ENCODE results near the gene PARS2.

DNA sequence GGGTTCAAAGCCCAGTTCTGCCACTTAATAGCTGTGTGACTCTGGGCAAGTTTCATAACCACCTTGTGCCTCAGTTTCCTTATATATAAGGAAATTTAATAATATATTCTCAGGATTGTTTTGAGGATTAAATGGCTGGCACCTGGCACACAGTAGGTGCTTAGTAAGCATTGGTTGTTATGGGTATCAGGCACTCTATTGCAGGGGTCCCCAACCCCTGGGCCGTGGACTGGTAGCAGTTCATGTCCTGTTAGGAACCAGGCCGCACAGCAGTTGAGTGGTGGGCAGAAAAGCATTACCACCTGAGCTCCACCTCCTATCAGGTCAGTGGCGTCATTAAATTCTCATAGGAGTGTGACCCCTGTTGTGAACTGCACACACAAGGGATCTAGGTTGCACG is 18.5 kb downstream of the PARS2 start:
- TF ChIP-seq, protein P1, sequence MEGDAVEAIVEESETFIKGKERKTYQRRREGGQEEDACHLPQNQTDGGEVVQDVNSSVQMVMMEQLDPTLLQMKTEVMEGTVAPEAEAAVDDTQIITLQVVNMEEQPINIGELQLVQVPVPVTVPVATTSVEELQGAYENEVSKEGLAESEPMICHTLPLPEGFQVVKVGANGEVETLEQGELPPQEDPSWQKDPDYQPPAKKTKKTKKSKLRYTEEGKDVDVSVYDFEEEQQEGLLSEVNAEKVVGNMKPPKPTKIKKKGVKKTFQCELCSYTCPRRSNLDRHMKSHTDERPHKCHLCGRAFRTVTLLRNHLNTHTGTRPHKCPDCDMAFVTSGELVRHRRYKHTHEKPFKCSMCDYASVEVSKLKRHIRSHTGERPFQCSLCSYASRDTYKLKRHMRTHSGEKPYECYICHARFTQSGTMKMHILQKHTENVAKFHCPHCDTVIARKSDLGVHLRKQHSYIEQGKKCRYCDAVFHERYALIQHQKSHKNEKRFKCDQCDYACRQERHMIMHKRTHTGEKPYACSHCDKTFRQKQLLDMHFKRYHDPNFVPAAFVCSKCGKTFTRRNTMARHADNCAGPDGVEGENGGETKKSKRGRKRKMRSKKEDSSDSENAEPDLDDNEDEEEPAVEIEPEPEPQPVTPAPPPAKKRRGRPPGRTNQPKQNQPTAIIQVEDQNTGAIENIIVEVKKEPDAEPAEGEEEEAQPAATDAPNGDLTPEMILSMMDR (IDR thresholded peaks at IDR 0.05 in 8 of 11, conservative IDR thresholded peaks at IDR 0.05 in 3 of 11) = no peak
- no peak for TF ChIP-seq POLR2A (IDR thresholded peaks at IDR 0.05)
- TF ChIP-seq POLR2AphosphoS5 (IDR thresholded peaks at IDR 0.05) = no peak
